ENCODE measurements around the gene BABAM2.
"Not testable (repeated sequence)": the region's sequence is repeated elsewhere in the genome, so short reads cannot be mapped to it uniquely, and the experiment has no call there.

Gene BABAM2

GRCh38 chr2:28332696-28333095 lies 442.2 kb downstream of the BABAM2 start:
- no peak for DNase-seq (ENCODE audit: low spot score)

GRCh38 chr2:28333606-28334526 lies 443.3 kb downstream of the BABAM2 start:
- DNase-seq (ENCODE audit: low spot score), result no peak

- no peak for DNase-seq (ENCODE audit: low spot score)
Observed at GRCh38 chr2:28334527-28334894, 444.0 kb downstream of the BABAM2 start.

- DNase-seq (ENCODE audit: low spot score), result not testable (repeated sequence)
Observed at GRCh38 chr2:28335265-28335664, 444.7 kb downstream of the BABAM2 start.

- no peak for DNase-seq (ENCODE audit: low spot score)
Observed at GRCh38 chr2:28335666-28336065, 445.1 kb downstream of the BABAM2 start.

- no peak for DNase-seq (ENCODE audit: low spot score)
Observed at GRCh38 chr2:28336264-28336980, 445.9 kb downstream of the BABAM2 start.

GRCh38 chr2:28336982-28337627 lies 446.6 kb downstream of the BABAM2 start:
- no peak for DNase-seq (ENCODE audit: low spot score)

GRCh38 chr2:28338046-28338817 lies 447.7 kb downstream of the BABAM2 start:
- no peak for DNase-seq (ENCODE audit: low spot score)

- no peak for DNase-seq (ENCODE audit: low spot score)
Observed at GRCh38 chr2:28338831-28339321, 448.3 kb downstream of the BABAM2 start.

- DNase-seq (ENCODE audit: low spot score), result no peak
Observed at GRCh38 chr2:28339516-28340175, 449.1 kb downstream of the BABAM2 start.

GRCh38 chr2:28340312-28341202 lies 450.0 kb downstream of the BABAM2 start:
- DNase-seq (ENCODE audit: low spot score), result no peak

- DNase-seq (ENCODE audit: low spot score), result no peak
Observed at GRCh38 chr2:28341208-28341891, 450.8 kb downstream of the BABAM2 start.

GRCh38 chr2:28342081-28342967 lies 451.8 kb downstream of the BABAM2 start:
- no peak for DNase-seq (ENCODE audit: low spot score)

- DNase-seq (ENCODE audit: low spot score), result no peak
Observed at GRCh38 chr2:28343184-28343942, 452.8 kb downstream of the BABAM2 start.

- DNase-seq (ENCODE audit: low spot score), result no peak
Observed at GRCh38 chr2:28343971-28344715, 453.6 kb downstream of the BABAM2 start.

- DNase-seq (ENCODE audit: low spot score), result no peak
Observed at GRCh38 chr2:28344756-28345373, 454.3 kb downstream of the BABAM2 start.

- no peak for DNase-seq (ENCODE audit: low spot score)
Observed at GRCh38 chr2:28345619-28346018, 455.1 kb downstream of the BABAM2 start.
